Caco-2 (cell line): ENCODE results near the gene ROBO1. TPM values are rescaled to one million over a fixed set of nuclear protein-coding genes. Genes with fewer than 3 reads are reported as not detected.
A peak's percentile ranks its signal among the peaks of the same experiment; 100 is the strongest.

Source experiments
- BruUV-seq: library from RNA; stranded (reverse); fragments of 400-500 nt; replicated peaks from 2 replicates; lab custom pipeline; 2021; lab: Mats Ljungman, UMichigan
- CTCF ChIA-PET: fragments of 300-600 bp; sonication (Branson Sonifier 250); formaldehyde crosslinking; loops from one replicate; lab custom pipeline; 2022; ENCODE audit warnings: antibody characterized with exemption; lab: Charles Lee
- POLR2A ChIA-PET: fragments of 300-600 bp; sonication (Branson Sonifier 250); formaldehyde crosslinking; loops from one replicate; lab custom pipeline; 2022; ENCODE audit warnings: antibody characterized with exemption; lab: Charles Lee
- DNase-seq, 2 experiments: peaks; one replicate each; pipeline versions ENCODE4 v3.0.0 to v3.0.0-alpha.2; 2020 to 2022
- H3K27me3 ChIP-seq: replicated peaks from 2 replicates; pipeline ENCODE4 v1.6.0; 2011; ENCODE audit warnings: low read length; ENCODE audit not compliant: control insufficient read depth, insufficient read depth
- H3K36me3 ChIP-seq: 2 replicates; pipeline ENCODE4 v1.5.1; 2011; ENCODE audit warnings: low read length; ENCODE audit not compliant: control insufficient read depth, insufficient read depth
- H3K4me1 ChIP-seq: fragments of 250-450 bp; sonication (Bioruptor Pico); 2 replicates; pipeline ENCODE4 v1.5.1; 2020; ENCODE audit warnings: mild to moderate bottlenecking
- H3K4me3 ChIP-seq: 2 replicates; pipeline ENCODE4 v1.5.1; 2011; ENCODE audit warnings: low read depth, mild to moderate bottlenecking, control low read depth, low read length
- H3K9me3 ChIP-seq: fragments of 250-450 bp; sonication (Bioruptor Pico); 2 replicates; pipeline ENCODE4 v1.5.1; 2020; ENCODE audit warnings: mild to moderate bottlenecking, moderate library complexity
- H3K27ac Mint-ChIP-seq: one replicate; pipeline ENCODE4 v1.8.0; 2022; ENCODE audit warnings: mixed read lengths; ENCODE audit not compliant: unreplicated experiment
- H3K27me3 Mint-ChIP-seq: one replicate; pipeline ENCODE4 v1.8.0; 2022; ENCODE audit warnings: mixed read lengths; ENCODE audit not compliant: insufficient read depth, unreplicated experiment
- H3K36me3 Mint-ChIP-seq: one replicate; pipeline ENCODE4 v1.8.0; 2022; ENCODE audit warnings: mild to moderate bottlenecking, mixed read lengths; ENCODE audit not compliant: insufficient read depth, unreplicated experiment
- H3K4me1 Mint-ChIP-seq: one replicate; pipeline ENCODE4 v1.8.0; 2022; ENCODE audit warnings: low read depth, mixed read lengths; ENCODE audit not compliant: unreplicated experiment
- H3K4me3 Mint-ChIP-seq: one replicate; pipeline ENCODE4 v1.8.0; 2022; ENCODE audit warnings: mild to moderate bottlenecking, moderate library complexity, mixed read lengths; ENCODE audit not compliant: unreplicated experiment
- H3K9me3 Mint-ChIP-seq: one replicate; pipeline ENCODE4 v1.8.0; 2022; ENCODE audit warnings: mixed read lengths; ENCODE audit not compliant: unreplicated experiment
- intact Hi-C: fragments of 100-400 bp; cut with micrococcal nuclease; formaldehyde crosslinking; loops from one replicate; pipeline ENCODE4 v1.10.0; 2022; ENCODE audit not compliant: unreplicated experiment
- total RNA-seq: library from RNA; stranded (reverse); gene quantifications from 2 replicates; pipeline ENCODE4 v1.2.3, GENCODE V29; 2022
- TF ChIP-seq, protein P1 (sequence below), 2 experiments: fragments of 200-600 bp in 1 of 2; IDR thresholded peaks; 1 replicate in 1 of 2; 2 replicates in 1 of 2; pipeline versions ENCODE4 v1.5.1 to v1.8.0; 2011 to 2022; ENCODE audit warnings: antibody characterized with exemption in 1 of 2, control low read depth in 1 of 2, inconsistent platforms in 1 of 2, low read depth in 1 of 2, low read length in 1 of 2, mild to moderate bottlenecking in 1 of 2, moderate library complexity in 1 of 2; ENCODE audit not compliant: insufficient read depth in 1 of 2, severe bottlenecking in 1 of 2, unreplicated experiment in 1 of 2

The ROBO1 gene
- total RNA-seq, 1 experiment from 2014 or later: 1.8 TPM

DNA sequence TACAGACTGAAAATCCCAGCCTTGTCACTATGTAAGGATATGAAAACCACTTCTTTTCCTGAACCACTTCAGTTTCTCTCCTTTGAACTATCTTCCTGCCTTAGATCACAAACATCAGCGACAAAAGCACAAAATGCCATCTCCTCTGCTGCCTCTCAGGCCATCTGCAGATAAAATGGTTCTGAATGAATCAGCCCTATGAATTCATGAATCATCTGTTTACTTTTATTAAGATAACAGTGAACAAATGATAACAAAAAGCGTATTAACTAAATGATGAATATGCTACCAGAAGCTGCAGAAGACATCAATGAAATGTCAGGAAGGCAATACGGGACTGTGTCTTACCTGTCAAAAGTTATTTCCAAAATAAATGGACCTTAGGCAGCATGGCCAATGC, 928.1 kb downstream of the ROBO1 start:
- intact Hi-C loops: no loop called here
- Mint-ChIP-seq H3K4me3 (no peak overlapping the region), H3K27me3 (no peaks in the 10 kb centered on the region), H3K4me1 (peaks cover 14% of the 10 kb centered on the region), H3K36me3 (no peaks in the 10 kb centered on the region), H3K9me3 (no peaks in the 10 kb centered on the region), H3K27ac (no peak overlapping the region)
- H3K9me3 ChIP-seq: no peaks in the 10 kb centered on the region
- CTCF ChIA-PET: no interaction called here
- H3K4me1 ChIP-seq: peaks cover 9% of the 10 kb centered on the region
- TF ChIP-seq, protein P1, sequence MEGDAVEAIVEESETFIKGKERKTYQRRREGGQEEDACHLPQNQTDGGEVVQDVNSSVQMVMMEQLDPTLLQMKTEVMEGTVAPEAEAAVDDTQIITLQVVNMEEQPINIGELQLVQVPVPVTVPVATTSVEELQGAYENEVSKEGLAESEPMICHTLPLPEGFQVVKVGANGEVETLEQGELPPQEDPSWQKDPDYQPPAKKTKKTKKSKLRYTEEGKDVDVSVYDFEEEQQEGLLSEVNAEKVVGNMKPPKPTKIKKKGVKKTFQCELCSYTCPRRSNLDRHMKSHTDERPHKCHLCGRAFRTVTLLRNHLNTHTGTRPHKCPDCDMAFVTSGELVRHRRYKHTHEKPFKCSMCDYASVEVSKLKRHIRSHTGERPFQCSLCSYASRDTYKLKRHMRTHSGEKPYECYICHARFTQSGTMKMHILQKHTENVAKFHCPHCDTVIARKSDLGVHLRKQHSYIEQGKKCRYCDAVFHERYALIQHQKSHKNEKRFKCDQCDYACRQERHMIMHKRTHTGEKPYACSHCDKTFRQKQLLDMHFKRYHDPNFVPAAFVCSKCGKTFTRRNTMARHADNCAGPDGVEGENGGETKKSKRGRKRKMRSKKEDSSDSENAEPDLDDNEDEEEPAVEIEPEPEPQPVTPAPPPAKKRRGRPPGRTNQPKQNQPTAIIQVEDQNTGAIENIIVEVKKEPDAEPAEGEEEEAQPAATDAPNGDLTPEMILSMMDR (IDR thresholded peaks at IDR 0.05; ENCODE audit: insufficient read depth in 1 of 2, low read depth in 1 of 2, low read length in 1 of 2, severe bottlenecking in 1 of 2, unreplicated experiment in 1 of 2): no peak
- POLR2A ChIA-PET: no interaction called here
- BruUV-seq: no TSS peak
- no peak overlapping the region for H3K4me3 ChIP-seq
- H3K36me3 ChIP-seq: no peaks in the 10 kb centered on the region
- DNase-seq: no peak
- no peaks in the 10 kb centered on the region for H3K27me3 ChIP-seq

DNA sequence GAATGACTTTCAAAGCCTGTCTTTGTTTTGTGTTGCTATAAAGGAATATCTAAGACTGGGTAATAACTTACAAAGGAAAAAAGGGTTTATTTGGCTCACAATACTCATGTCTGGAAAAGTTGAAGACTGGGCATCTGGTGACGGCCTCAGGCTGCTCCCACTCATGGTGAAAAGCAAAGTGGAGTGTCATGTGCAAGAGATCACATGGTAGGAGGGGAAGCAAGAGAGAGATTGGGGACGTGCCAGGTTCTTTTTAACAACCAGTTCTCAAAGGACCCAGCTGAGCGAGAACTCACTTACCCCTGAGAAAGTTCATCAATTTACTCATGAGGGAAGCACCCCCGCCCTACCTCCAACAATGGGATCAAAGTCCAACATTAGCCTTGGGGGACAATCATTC, 929.4 kb downstream of the ROBO1 start:
- H3K36me3 ChIP-seq: no peaks in the 10 kb centered on the region
- H3K4me3 Mint-ChIP-seq: no peak overlapping the region
- intact Hi-C loops: no loop called here
- H3K9me3 ChIP-seq: no peaks in the 10 kb centered on the region
- peaks cover 14% of the 10 kb centered on the region for H3K4me1 Mint-ChIP-seq
- no peak overlapping the region for H3K4me3 ChIP-seq
- peaks cover 17% of the 10 kb centered on the region for H3K4me1 ChIP-seq
- no TSS peak for BruUV-seq
- no peaks in the 10 kb centered on the region for H3K27me3 Mint-ChIP-seq
- no peaks in the 10 kb centered on the region for H3K36me3 Mint-ChIP-seq
- DNase-seq: no peak
- POLR2A ChIA-PET: no interaction called here
- TF ChIP-seq, protein P1 (IDR thresholded peaks at IDR 0.05; ENCODE audit: insufficient read depth in 1 of 2, low read depth in 1 of 2, low read length in 1 of 2, severe bottlenecking in 1 of 2, unreplicated experiment in 1 of 2): no peak
- no peaks in the 10 kb centered on the region for H3K27me3 ChIP-seq
- no peaks in the 10 kb centered on the region for H3K9me3 Mint-ChIP-seq
- H3K27ac Mint-ChIP-seq: peak overlapping the region; percentile 30
- CTCF ChIA-PET: no interaction called here

DNA sequence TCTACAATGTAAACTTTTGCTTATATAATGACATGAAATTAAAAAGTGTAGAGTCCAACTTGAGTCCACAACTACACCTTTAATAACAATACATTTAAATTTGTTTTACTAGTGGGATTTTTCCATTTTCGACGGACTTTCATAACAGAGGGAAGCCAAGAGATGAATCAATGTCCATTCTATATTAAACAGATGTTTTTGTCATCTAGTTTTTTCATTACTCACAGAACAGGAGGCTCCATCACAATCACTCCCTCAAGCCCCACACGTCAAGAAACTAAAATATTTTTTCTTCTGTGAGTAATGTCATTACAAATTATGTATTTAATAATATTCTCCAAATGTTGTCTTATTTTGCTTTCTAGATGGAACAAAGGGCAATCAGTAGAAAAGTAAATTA, 932.9 kb downstream of the ROBO1 start:
- intact Hi-C loops: no loop called here
- H3K27me3 Mint-ChIP-seq: no peaks in the 10 kb centered on the region
- ChIA-PET POLR2A (no interaction called here), CTCF (no interaction called here)
- TF ChIP-seq, protein P1 (IDR thresholded peaks at IDR 0.05; ENCODE audit: insufficient read depth in 1 of 2, low read depth in 1 of 2, low read length in 1 of 2, severe bottlenecking in 1 of 2, unreplicated experiment in 1 of 2): no peak
- H3K9me3 Mint-ChIP-seq: no peaks in the 10 kb centered on the region
- Histone ChIP-seq H3K4me1 (peaks cover 27% of the 10 kb centered on the region), H3K9me3 (no peaks in the 10 kb centered on the region), H3K36me3 (no peaks in the 10 kb centered on the region), H3K27me3 (no peaks in the 10 kb centered on the region), H3K4me3 (no peak overlapping the region)
- peaks cover 13% of the 10 kb centered on the region for H3K4me1 Mint-ChIP-seq
- no peaks in the 10 kb centered on the region for H3K36me3 Mint-ChIP-seq
- no peak for DNase-seq
- no peak overlapping the region for H3K4me3 Mint-ChIP-seq
- no peak overlapping the region for H3K27ac Mint-ChIP-seq
- BruUV-seq: no TSS peak
